Activated naive CD8-positive, alpha-beta T cell treated with anti-CD3 and anti-CD28 coated beads, Interleukin-2, amount 50 U/mL, for 16 hours (primary cell): ENCODE results near the gene GRM7.
"Not testable (repeated sequence)": the region's sequence is repeated elsewhere in the genome, so short reads cannot be mapped to it uniquely, and the experiment has no call there.

ENCODE experiments used
- DNase-seq: peaks from one replicate; pipeline ENCODE4 v3.0.0-alpha.2; 2020; ENCODE audit warnings: low read depth, low spot score

The GRM7 gene

DNA sequence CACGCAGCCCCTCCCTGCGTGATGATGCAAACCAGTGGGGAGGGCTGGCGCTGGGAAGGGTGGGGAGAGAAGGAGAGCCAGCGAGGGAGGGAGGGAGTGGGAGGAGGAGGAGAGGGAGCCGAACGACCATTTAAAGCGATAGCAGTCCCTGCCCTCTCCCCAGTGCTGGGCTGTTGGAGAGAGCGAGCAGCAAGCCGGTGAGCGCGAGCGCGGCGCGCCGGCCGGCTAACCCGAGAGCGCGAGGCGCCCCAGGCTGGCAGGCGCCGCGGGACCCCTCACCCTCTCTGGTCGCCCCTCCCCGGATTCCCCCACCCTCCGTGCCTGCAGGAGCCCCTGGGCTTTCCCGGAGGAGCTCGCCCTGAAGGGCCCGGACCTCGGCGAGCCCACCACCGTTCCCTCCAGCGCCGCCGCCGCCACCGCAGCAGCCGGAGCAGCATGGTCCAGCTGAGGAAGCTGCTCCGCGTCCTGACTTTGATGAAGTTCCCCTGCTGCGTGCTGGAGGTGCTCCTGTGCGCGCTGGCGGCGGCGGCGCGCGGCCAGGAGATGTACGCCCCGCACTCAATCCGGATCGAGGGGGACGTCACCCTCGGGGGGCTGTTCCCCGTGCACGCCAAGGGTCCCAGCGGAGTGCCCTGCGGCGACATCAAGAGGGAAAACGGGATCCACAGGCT is at the start of gene GRM7:
Gene GRM7 (plus strand): TSS at position 162 of the 671 bp plus-strand sequence.
- DNase-seq: no peak

DNA sequence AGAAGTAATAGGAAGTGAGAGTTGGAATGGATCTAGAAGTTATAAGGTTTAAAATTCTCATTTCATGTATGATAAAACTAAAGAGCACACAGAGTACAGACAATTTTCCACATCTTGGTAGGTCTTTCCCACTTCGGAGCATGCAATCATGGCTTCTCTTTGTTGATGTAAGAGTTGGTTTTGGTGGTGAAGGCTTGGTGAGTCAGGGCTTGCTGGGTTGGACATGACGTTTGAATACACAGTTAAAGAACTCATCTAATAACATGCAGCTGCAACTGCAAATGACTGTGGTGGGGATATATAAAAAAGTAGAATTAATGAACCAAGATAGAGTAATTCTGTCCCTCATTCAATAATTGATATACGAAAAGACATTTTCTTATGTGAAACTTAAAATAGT is 39.5 kb upstream of the GRM7 start:
- DNase-seq: no peak

DNA sequence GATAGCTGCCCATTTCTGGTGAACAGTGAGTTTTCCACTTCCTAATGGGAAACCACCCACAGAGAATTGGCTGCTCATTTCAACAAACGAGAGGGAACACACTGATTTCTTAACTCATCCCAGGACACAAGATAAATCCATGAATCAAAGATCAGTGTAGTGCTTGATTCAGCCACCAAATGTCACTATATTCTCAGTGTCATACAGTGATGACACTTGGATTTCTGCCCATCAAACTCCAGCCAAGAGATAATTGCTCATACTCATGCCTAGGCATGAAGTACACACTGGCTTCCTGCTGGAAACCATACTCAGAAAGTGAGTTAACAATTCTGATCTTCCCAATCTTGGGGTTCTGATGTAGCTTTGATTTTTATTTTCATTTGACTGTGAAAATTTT is 35.4 kb upstream of the GRM7 start:
- no peak for DNase-seq

- no peak for DNase-seq
These were observed 33.5 kb upstream of the GRM7 start for GRCh38 chr3:6827453-6827852.

- DNase-seq: no peak
These were observed 16.2 kb upstream of the GRM7 start for GRCh38 chr3:6844723-6845122.

- DNase-seq: no peak
These were observed 6.7 kb upstream of the GRM7 start for GRCh38 chr3:6854184-6854583.

GRCh38 chr3:6857510-6857909 is 3.4 kb upstream of the GRM7 start:
- DNase-seq: no peak

- DNase-seq: no peak
These were observed 564 bp upstream of the GRM7 start for GRCh38 chr3:6860149-6860953.

DNA sequence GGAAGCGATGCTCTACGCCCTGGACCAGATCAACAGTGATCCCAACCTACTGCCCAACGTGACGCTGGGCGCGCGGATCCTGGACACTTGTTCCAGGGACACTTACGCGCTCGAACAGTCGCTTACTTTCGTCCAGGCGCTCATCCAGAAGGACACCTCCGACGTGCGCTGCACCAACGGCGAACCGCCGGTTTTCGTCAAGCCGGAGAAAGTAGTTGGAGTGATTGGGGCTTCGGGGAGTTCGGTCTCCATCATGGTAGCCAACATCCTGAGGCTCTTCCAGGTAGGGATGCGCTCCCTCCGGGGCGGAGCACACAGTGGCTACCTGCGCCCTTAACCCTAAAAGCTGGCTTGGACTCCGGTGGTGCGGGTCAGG is 698 bp downstream of the GRM7 start:
- DNase-seq: no peak

DNA sequence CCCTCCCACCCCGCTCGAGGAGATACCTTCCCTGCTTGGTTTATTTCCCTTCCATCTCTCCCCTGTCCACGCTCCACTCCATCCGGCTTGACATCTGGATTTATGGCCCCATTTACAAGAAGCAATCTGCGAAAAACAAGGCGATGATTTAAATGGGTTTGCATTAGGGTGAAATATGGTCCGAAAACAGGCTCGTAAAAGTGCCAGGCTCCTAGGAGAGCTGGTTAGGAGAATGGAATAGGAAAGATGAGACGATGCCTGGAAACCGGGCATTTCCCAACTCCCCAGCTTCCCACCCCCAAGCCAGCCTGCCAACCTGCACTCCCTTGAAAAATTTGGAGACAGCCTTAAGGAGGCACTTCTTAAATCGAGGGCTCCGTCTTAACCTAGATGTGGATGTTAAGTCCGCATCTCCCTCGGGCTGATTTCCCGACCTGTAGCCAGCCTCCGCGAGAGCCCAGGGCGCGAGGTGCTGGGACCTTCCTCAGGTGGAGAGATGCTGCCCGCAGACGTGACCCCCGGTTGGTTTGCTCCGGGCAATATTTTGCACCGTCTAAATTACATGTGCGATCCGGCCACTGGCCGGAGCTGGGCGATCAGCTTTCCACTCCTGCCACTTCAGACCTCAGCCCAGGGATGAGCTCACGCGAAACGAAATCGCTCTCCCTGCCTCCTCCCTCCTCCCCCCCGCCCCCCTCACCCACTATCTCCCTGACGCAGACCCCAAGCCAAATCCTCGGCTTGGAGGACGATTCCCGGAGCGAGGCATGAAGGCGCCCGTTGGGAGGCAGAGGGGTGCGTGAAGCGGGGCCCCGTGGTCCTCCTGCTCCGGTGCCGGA is 1.3 kb downstream of the GRM7 start:
- DNase-seq: no peak

- DNase-seq: no peak
These were observed 1.9 kb downstream of the GRM7 start for GRCh38 chr3:6862880-6863195.

- no peak for DNase-seq
These were observed 6.4 kb downstream of the GRM7 start for GRCh38 chr3:6867269-6867668.

- no peak for DNase-seq
These were observed 17.8 kb downstream of the GRM7 start for GRCh38 chr3:6878731-6879130.

- DNase-seq: no peak
These were observed 51.3 kb downstream of the GRM7 start for GRCh38 chr3:6912240-6912639.

DNA sequence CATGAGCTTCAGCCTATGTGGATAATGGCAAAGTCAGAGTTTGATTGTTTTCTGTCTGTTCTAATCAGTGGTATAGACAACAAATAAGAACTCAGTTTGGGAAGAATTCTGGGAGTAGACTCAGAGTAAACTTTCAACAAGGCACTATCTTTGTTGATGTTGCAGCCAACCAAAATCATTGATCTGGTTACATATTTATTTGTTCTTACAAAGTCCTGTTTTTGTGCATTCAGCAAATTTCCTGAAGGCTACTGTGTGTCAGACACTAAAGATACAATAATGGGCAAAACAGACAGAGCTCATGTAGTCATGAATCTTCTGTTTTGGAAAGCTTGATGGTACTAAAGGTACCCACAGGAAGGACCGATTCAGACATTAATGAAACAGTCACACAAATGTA is 55.0 kb downstream of the GRM7 start:
- DNase-seq: no peak

- DNase-seq: no peak
These were observed 60.2 kb downstream of the GRM7 start for GRCh38 chr3:6921066-6921465.

DNA sequence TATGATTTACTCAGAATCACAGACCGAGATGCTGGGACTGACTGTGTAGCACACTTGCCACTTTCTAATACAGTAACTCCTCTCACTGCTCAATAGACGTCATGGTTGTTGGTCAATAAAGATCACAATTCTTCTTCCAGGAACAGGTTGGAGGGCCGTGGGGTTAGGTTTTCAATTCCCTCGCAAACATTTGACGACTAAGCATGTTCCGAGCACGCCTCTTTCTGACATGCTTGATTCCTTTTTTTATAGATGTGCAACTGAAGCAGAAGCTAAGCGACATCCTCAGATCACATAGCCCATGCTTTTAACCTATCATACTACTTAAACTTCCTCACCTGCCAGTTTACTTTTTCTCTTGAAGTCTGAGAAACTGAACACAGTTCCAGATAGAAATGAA is 61.0 kb downstream of the GRM7 start:
- no peak for DNase-seq

- DNase-seq: no peak
These were observed 67.1 kb downstream of the GRM7 start for GRCh38 chr3:6928064-6928463.

DNA sequence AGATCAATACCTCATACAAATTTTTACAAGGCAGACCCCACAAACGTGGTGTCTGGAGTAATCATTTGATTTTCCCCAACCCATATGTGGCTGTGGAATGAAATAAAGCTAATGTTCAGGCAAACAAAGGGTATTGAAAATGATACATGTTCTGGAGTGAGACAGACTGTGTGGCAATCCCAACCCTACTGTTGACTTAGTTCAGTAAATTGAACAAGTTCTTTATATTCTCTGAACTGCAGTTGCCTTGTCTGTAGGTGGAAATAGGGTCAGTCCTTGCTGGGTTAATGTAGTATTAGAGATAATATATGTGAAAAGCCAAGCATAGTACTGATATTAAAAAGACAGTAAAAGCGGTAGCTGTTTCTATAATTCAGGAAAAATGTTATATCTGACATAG is 69.0 kb downstream of the GRM7 start:
- no peak for DNase-seq

DNA sequence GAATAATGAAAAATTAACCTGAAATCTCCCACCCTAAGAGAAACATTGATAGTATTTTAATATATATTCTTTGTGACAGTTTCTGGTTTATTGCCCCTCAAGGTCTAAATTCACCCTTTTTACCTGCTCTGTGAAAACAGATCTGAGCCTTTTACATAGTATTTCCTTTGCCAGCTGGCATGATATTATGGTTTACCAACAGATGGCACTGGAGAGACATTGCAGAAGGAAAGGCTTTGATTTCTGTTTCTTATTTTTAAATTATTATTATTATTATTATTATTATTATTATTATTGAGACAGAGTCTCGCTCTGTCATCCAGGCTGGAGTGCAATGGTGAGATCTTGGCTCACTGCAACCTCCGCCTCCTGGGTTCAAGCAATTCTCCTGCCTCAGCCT is 74.5 kb downstream of the GRM7 start:
- not testable (repeated sequence) for DNase-seq

- DNase-seq: no peak
These were observed 75.1 kb downstream of the GRM7 start for GRCh38 chr3:6935970-6936369.

GRCh38 chr3:6962801-6963200 is 101.9 kb downstream of the GRM7 start:
- DNase-seq: no peak

GRCh38 chr3:6965881-6966280 is 105.0 kb downstream of the GRM7 start:
- no peak for DNase-seq
